Renal pelvis (tissue), 4 donors: ENCODE results near the gene BRIP1. TPM values are rescaled to one million over a fixed set of nuclear protein-coding genes. Genes with fewer than 3 reads are reported as not detected.
"Not testable (repeated sequence)": the region's sequence is repeated elsewhere in the genome, so short reads cannot be mapped to it uniquely, and the experiment has no call there.

Experiments
- DNase-seq: peaks from one replicate; pipeline ENCODE4 v3.0.0-alpha.2; 2013
- polyA plus RNA-seq, 3 donors: library from polyadenylated mRNA; unstranded; fragments of 120-200 nt; gene quantifications; one replicate each; pipeline ENCODE4 v1.2.1, GENCODE V29; 2013; ENCODE audit not compliant: insufficient read length in 3 of 3

BRIP1 gene
- polyA plus RNA-seq, 3 donors = 9.5 to 14.3 (median 13.0) TPM

- DNase-seq = no peak
Measured at GRCh38 chr17:61831099-61831498, 32.2 kb downstream of the BRIP1 start.

GRCh38 chr17:61828694-61829093 is 34.6 kb downstream of the BRIP1 start:
- no peak for DNase-seq

GRCh38 chr17:61827649-61828395 is 35.5 kb downstream of the BRIP1 start:
- no peak for DNase-seq

DNA sequence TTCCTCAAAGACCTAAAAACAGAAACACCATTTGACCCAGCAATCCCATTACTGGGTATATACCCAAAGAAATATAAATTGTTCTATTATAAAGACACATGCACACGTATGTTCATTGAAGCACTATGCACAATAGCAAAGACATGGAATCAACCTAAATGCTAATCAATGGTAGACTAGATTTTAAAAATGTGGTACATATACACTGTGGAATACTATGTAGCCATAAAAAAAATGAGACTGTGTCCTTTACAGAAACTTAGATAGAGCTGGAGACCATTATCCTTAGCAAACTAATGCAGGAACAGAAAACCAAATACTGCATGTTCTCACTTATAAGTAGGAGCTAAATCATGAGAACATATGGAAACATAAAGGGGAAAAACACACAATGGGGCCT is 36.5 kb downstream of the BRIP1 start:
- not testable (repeated sequence) for DNase-seq

GRCh38 chr17:61826198-61826597 is 37.1 kb downstream of the BRIP1 start:
- DNase-seq = not testable (repeated sequence)

GRCh38 chr17:61825448-61826137 is 37.7 kb downstream of the BRIP1 start:
- DNase-seq = no peak

DNA sequence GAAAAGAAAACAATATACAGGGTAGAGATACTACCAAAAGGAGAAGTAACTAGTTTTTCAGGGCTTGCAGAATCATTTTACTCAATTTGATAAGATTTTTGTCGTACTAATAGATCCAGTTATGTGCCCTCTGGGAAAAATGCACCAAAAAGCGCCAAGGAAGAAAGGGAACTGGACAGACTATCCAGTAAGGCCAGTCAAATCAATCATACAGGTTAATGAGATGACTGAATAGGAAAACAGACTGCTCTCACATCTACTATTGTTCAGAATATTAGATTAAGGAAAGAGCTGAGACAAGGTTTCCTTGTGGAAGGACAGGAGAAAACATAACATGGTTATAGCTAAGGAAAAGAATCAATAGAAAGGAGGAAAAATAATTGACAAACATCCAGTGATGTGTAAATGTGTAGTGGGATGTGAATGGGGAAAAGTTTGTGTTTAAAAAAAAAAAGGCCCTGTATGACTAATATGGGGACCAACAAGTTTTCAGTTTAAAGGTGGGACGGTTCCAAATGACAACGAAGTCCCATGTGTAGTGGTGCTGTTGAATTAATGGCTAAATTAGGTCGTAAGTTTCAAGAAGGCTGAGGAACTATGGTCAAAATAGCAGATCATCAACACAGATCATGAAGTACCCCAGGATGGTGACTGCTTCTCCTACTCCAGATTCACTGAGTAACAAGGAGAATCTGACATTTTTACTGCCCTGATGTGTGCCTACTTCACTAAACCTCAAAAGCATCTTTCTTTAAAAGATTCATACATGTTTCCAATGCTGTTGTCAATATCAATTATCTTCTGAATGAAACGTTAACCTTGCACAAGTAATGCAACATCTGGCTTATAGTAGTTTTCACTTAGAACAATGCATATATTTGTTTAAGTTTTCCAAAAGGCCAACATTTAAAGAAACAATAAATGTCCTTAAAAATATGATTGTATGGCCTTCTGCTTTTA is 40.7 kb downstream of the BRIP1 start:
- no peak for DNase-seq

DNA sequence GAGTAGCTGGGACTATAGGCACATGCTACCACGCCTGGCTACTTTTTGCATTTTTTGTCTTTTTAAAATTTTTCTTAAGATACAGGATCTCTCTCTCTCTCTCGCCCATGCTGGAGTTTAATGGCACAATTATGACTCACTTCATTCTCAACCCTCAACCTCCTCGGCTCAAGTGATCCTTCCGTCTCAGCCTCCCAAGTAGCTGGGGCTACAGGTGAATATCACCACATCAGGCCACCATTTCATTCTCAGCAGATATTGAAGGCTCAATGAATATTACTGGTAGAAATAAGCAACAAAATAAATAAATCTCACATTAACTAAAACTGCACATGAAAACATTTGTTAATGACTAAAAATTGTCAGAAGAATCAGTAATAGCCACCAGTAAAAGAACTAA is 41.7 kb downstream of the BRIP1 start:
- no peak for DNase-seq

DNA sequence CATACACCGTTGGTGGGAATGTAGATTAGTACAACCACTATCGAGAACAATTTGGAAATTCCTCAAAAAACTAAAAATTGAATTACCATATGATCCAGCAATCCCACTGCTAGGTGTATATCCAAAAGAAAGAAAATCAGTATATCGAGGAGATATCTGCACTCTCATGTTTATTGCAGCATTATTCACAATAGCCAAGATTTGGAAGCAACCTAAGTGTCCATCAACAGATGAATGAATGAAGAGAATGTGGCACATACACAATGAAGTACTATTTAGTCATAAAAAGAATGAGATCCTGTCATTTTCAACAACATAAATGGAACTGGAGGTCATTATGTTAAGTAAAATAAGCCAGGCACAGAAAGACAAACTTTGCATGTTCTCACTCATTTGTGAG is 44.1 kb downstream of the BRIP1 start:
- not testable (repeated sequence) for DNase-seq

DNA sequence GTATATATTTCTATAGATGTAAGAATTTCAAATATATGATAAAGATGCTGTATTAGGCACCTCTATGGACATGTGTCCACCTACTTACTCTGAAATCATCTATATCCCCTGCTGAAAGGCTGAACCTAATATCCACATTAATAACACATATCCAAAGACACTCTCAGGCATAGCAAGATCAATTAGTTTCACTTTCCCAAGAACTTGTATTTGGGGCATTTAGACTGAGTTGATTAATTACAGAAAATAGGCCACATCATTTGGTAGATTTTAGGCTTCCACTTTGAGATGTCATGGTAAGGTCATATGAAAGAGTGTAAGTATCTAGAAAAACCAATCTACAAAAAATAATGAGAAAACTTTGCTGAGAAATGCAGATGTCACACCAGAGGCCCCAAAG is 45.1 kb downstream of the BRIP1 start:
- DNase-seq = no peak

DNA sequence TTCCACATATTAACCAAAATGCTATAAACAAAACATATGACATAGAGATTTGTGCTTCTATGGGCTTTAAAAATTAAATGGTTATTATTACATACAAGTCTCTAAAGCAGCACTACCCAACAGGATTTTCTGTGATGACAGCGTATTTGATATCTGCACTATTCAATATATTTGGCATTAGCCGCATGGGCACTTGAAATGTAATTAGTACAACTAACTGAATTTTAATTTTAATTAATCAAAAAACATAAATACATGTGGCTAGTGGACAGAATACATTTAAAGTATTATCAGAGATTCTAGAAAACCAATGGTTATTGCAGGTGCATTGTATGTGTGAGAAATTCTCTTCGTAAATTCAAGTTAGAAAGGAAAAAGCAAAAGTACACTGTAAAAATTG is 45.9 kb downstream of the BRIP1 start:
- DNase-seq = no peak

- no peak for DNase-seq
Measured at GRCh38 chr17:61816538-61816937, 46.8 kb downstream of the BRIP1 start.

- DNase-seq = peak; percentile 61
Measured at GRCh38 chr17:61815863-61816503, 47.3 kb downstream of the BRIP1 start.

- DNase-seq = no peak
Measured at GRCh38 chr17:61814485-61814884, 48.8 kb downstream of the BRIP1 start.

- DNase-seq = no peak
Measured at GRCh38 chr17:61813211-61813610, 50.1 kb downstream of the BRIP1 start.

GRCh38 chr17:61812747-61813146 is 50.6 kb downstream of the BRIP1 start:
- DNase-seq = no peak

DNA sequence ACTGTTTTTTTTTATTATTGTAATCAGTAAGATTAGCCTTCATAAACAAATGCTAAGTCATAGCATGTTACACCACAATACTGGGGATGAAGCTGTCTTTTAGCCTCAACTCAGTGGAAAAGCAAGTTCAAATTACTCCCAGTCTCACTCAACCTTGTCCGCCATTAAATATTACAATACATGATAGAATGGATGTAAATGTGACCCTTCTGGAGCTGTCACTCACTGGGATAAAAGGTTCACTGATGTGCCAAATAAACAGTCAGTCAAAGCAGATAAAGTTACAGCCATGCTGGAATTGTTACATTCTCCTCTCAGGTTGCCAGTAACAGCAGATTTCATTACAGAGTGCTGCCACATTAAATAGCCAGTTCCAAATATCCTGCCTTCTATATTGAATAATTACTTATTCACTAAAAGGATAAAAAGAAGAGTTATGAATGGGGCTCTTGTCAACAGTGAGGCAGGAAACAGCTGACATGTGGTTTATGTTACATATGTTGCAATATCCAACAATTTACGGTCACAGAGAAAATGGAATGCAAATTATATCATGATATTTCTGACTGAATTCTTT is 53.4 kb downstream of the BRIP1 start:
- DNase-seq = peak; percentile 23

DNA sequence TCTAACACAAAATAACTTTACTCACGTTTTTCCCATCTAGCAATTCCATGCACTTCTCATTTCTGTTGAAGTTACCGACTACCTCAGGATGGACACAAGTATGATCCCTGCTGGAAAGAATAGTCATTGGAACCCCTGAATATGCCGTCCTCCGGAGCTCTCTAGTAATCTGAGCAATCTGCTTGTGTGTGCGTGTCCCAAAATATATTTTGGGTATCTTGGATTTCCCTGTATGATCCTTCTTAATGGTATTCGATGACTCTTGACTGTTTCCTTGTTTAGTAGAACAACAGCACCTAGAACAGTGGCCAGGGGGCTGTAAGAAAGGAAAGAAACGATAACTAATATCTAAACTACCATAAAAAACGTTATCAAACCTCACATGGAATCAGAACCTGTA is 54.9 kb downstream of the BRIP1 start:
- no peak for DNase-seq

GRCh38 chr17:61806936-61807335 is 56.4 kb downstream of the BRIP1 start:
- no peak for DNase-seq

- no peak for DNase-seq
Measured at GRCh38 chr17:61806081-61806828, 57.1 kb downstream of the BRIP1 start.

DNA sequence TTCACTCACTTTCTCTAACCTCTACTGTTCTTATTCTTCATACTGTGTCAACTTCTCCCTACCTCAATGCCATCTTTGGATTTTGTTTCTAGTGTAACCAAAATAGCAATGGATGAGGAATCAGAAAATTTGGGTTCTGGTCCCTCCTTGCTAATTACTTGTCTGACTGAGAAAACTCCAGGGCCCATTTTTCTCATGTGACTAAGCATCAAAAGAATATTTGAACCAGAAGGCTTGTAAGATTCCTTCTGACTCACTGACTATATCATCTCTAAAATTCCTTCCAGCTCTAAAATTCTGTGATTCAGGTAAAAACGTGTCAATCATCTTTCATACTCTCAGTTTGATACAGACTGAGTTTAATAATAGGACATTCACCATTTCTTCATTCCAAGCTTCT is 57.9 kb downstream of the BRIP1 start:
- DNase-seq = no peak
